Fibroblast of the conjunctiva (primary cell): ENCODE measurements around the gene MDH1B.

ENCODE experiments used
- DNase-seq: peaks from one replicate; pipeline ENCODE4 v3.0.0-alpha.2; 2010; ENCODE audit warnings: low read depth

Gene MDH1B

GRCh38 chr2:206693399-206694137, 71.6 kb downstream of the MDH1B start:
- DNase-seq, result peak; percentile 48

- DNase-seq, result no peak
These were observed 72.2 kb downstream of the MDH1B start for GRCh38 chr2:206692971-206693370.

- DNase-seq, result no peak
These were observed 76.1 kb downstream of the MDH1B start for GRCh38 chr2:206688990-206689389.

- DNase-seq, result no peak
These were observed 76.7 kb downstream of the MDH1B start for GRCh38 chr2:206688453-206688852.
